ENCODE results near the gene PTPRN2. TPM values are rescaled to one million over a fixed set of nuclear protein-coding genes. Genes with fewer than 3 reads are reported as not detected.

The PTPRN2 gene
- polyA plus RNA-seq, 1 experiment = 0.31 TPM

DNA sequence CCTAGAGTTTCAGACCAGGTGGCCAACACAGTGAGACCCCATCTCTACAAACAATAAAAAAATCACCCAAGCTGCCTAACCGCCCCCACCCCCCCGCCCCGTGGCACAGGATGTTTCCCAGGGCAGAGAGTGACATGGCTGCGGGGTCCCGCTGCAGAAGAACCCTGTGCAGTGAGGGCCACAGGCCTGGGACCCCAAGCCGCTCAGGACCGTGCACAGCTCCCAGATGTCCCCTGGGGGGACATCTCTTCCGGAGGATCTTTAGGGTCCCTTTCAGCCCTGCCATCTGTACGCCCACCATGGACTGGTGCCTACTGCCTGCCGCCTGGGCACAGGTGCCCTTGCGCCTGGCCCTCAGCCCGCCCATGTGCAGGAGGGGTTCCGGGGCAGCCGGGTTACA lies 877.2 kb downstream of the PTPRN2 start:
- CTCF ChIA-PET = no interaction called here
- no peak for TF ChIP-seq CTCF (IDR thresholded peaks at IDR 0.05; ENCODE audit: insufficient read depth, low read depth, low read length)
- Histone ChIP-seq H3K36me3 (ENCODE audit: control insufficient read depth, insufficient read depth, low read length) (no peaks in the 10 kb centered on the region), H3K27me3 (ENCODE audit: control insufficient read depth, insufficient read depth, low read length) (no peaks in the 10 kb centered on the region), H3K4me3 (ENCODE audit: low read depth, low read length) (no peak overlapping the region)
- POLR2A ChIA-PET = no interaction called here
- DNase-seq (ENCODE audit: low read depth) = no peak

DNA sequence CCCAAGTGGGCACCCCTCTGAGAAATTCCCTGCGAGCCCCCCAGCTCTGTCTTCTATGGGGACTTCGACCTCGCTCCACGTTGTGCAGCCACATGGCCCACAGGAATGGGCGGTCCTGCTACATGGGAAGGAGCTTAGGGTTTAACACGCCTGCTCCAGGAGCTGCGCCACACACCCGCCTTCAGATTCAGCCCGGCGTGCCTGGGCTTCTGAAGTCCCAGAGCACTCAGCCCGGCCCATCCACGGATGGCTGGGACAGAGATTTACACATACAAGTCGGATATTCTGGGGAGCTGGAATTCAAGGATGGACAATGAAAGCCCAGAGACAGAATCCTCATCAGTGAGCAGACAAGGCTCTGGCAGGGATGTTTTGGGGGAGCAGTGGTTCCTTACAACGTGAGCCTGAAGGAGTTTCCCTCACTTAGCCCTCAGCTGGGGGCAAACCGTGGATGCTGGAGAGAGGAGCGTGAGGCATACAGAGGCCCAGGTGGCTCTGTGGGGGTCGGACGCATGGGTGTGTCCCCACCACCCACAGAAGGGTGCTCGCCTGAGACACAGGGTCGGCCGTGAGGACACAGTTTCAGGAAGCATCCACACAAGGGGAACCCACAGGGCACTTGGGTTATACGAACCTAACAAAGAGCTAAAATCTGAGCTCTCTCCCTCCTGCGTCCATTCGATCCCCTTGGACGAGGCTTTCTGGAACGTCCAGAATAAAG lies 877.9 kb downstream of the PTPRN2 start:
- H3K4me3 ChIP-seq (ENCODE audit: low read depth, low read length) = no peak overlapping the region
- no peak for DNase-seq (ENCODE audit: low read depth)
- H3K27me3 ChIP-seq (ENCODE audit: control insufficient read depth, insufficient read depth, low read length) = no peaks in the 10 kb centered on the region
- ChIA-PET CTCF (no interaction called here), POLR2A (no interaction called here)
- no peaks in the 10 kb centered on the region for H3K36me3 ChIP-seq (ENCODE audit: control insufficient read depth, insufficient read depth, low read length)
- TF ChIP-seq CTCF (IDR thresholded peaks at IDR 0.05; ENCODE audit: insufficient read depth, low read depth, low read length) = no peak

- no peak for DNase-seq (ENCODE audit: low read depth)
- TF ChIP-seq CTCF (IDR thresholded peaks at IDR 0.05; ENCODE audit: insufficient read depth, low read depth, low read length) = no peak
- Histone ChIP-seq H3K4me3 (ENCODE audit: low read depth, low read length) (no peak overlapping the region), H3K36me3 (ENCODE audit: control insufficient read depth, insufficient read depth, low read length) (no peaks in the 10 kb centered on the region), H3K27me3 (ENCODE audit: control insufficient read depth, insufficient read depth, low read length) (no peaks in the 10 kb centered on the region)
- CTCF ChIA-PET = no interaction called here
- POLR2A ChIA-PET = no interaction called here
These were observed 878.7 kb downstream of the PTPRN2 start for GRCh38 chr7:157708919-157709295.

DNA sequence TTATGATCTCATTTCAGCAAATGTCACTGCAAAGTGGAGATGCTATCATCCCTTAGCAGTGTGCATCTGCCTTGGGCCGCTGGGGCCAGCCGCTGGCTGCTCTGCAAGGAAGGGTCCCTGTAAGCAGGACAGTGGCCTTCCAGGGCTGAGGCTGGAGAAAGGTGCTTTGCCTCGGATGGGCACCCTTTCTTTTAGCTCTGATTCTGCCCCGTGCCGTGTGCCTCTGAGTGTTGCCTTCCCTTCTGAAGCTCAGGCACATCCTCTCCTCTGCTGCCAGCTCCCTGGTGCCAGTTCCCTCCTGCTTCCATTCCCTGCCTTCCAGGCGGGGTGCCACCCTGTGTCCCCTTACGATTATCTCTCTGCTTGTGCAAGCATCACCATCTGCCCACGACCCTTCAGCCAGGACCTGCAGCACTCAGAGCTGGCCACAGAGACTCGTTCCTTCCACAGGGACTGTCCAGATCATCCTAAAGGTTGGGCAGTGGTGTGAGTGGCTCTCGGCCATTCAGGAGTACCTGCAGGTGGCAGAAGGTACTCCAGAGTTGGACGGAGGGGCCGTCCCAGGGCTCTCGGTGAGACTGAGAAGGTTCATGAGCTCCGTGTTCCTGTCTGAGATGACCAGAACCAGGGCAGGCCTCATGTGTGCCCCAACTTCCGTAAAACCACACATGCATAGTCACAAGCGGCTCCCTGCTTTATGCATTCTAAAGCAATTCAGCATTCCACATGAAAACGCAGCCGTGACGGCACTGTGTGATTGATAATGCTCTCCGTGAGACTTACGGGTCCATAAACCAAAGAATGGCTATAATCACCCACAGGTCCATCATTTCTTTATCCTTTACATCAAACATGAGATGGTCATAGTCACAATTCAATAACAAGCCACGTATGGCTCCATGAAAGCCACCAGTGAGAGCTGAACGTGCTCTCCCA lies 879.4 kb downstream of the PTPRN2 start:
- H3K27me3 ChIP-seq (ENCODE audit: control insufficient read depth, insufficient read depth, low read length) = no peaks in the 10 kb centered on the region
- ChIA-PET POLR2A (no interaction called here), CTCF (no interaction called here)
- no peak for DNase-seq (ENCODE audit: low read depth)
- TF ChIP-seq CTCF (IDR thresholded peaks at IDR 0.05; ENCODE audit: insufficient read depth, low read depth, low read length) = no peak
- no peak overlapping the region for H3K4me3 ChIP-seq (ENCODE audit: low read depth, low read length)
- no peaks in the 10 kb centered on the region for H3K36me3 ChIP-seq (ENCODE audit: control insufficient read depth, insufficient read depth, low read length)

GRCh38 chr7:157704365-157704764 lies 883.3 kb downstream of the PTPRN2 start:
- no peak for DNase-seq (ENCODE audit: low read depth)
- POLR2A ChIA-PET = no interaction called here
- no peak for TF ChIP-seq CTCF (IDR thresholded peaks at IDR 0.05; ENCODE audit: insufficient read depth, low read depth, low read length)
- CTCF ChIA-PET = interaction anchor here (0.6 kb wide), 1 partner anchor 185 kb away, joined by 3 read pairs; no protein-coding TSS in a partner anchor
- H3K36me3 ChIP-seq (ENCODE audit: control insufficient read depth, insufficient read depth, low read length) = no peaks in the 10 kb centered on the region
- no peak overlapping the region for H3K4me3 ChIP-seq (ENCODE audit: low read depth, low read length)
- no peaks in the 10 kb centered on the region for H3K27me3 ChIP-seq (ENCODE audit: control insufficient read depth, insufficient read depth, low read length)

Measured in BJ (cell line).